ENCODE measurements around the gene PHETA2. TPM values are rescaled to one million over a fixed set of nuclear protein-coding genes. Genes with fewer than 3 reads are reported as not detected.
A peak's percentile ranks its signal among the peaks of the same experiment; 100 is the strongest.

PHETA2 gene
- total RNA-seq, 2 donors from 2014 or later: 6.5 to 12.7 TPM

DNA sequence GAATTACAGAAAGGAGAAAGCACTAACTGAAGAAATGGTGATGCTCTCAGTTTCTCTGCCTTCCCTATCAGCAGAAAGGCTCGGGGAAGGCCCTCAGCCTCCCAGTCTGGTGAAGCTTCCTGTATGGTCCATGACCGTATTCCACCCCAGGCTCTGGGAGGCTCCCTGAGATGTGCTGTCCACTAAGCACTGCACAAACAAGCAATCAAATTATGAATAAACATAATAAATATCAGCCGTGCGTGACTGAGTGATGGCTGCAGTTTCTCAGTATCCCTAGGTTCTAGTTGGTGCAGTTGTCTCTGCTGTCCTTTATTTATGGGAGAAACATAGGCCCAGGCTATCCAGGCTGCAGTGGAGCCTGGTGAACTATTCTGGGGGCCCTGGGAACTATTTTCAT lies 9.1 kb downstream of the PHETA2 start:
- peaks cover 47% of the 10 kb centered on the region for H3K36me3 ChIP-seq
- no peak for DNase-seq (ENCODE audit: low spot score)

GRCh38 chr22:42084874-42085273 lies 10.8 kb downstream of the PHETA2 start:
- H3K4me3 ChIP-seq: no peak overlapping the region
- H3K9me3 ChIP-seq: no peaks in the 10 kb centered on the region
- no peak for DNase-seq (ENCODE audit: low spot score)
- peaks cover 47% of the 10 kb centered on the region for H3K36me3 ChIP-seq
- H3K27me3 ChIP-seq: no peaks in the 10 kb centered on the region
- H3K27ac ChIP-seq: no peak overlapping the region
- TF ChIP-seq, protein P1, sequence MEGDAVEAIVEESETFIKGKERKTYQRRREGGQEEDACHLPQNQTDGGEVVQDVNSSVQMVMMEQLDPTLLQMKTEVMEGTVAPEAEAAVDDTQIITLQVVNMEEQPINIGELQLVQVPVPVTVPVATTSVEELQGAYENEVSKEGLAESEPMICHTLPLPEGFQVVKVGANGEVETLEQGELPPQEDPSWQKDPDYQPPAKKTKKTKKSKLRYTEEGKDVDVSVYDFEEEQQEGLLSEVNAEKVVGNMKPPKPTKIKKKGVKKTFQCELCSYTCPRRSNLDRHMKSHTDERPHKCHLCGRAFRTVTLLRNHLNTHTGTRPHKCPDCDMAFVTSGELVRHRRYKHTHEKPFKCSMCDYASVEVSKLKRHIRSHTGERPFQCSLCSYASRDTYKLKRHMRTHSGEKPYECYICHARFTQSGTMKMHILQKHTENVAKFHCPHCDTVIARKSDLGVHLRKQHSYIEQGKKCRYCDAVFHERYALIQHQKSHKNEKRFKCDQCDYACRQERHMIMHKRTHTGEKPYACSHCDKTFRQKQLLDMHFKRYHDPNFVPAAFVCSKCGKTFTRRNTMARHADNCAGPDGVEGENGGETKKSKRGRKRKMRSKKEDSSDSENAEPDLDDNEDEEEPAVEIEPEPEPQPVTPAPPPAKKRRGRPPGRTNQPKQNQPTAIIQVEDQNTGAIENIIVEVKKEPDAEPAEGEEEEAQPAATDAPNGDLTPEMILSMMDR (IDR thresholded peaks at IDR 0.05): no peak
- peaks cover 0 to 66% of the 10 kb centered on the region in 2 donors for H3K4me1 ChIP-seq

More for the DNA sequence above, 9.1 kb downstream of the PHETA2 start:
- peaks cover 0 to 64% of the 10 kb centered on the region in 2 donors for H3K4me1 ChIP-seq
- H3K4me3 ChIP-seq: no peak overlapping the region
- no peak overlapping the region for H3K27ac ChIP-seq
- no peaks in the 10 kb centered on the region for H3K27me3 ChIP-seq
- no peaks in the 10 kb centered on the region for H3K9me3 ChIP-seq
- TF ChIP-seq, protein P1 (IDR thresholded peaks at IDR 0.05): no peak

DNA sequence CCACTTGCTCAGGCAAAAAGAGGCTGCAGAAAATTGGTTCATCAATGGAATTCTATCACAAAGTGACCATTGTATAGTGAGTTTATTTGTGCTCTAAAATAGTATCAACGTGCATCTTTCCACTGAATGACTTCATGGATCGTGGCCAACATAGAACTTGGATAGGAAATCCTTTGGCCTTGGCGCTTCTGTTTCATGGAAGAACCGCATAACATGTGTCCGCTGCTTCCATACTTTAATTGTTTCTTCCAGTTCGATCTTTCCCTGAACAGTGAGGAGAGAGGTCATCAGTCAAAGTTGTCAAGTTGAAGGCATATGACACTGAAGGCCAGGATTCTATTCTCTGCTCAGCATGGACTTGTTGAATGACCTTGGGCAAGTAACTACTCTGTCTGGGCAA lies 12.0 kb downstream of the PHETA2 start:
- H3K27ac ChIP-seq: peak overlapping the region in 1 of 2 donors; percentile 25
- peaks cover 0 to 60% of the 10 kb centered on the region in 2 donors for H3K4me1 ChIP-seq
- no peak for DNase-seq (ENCODE audit: low spot score)
- no peaks in the 10 kb centered on the region for H3K9me3 ChIP-seq
- TF ChIP-seq, protein P1 (IDR thresholded peaks at IDR 0.05): no peak
- no peak overlapping the region for H3K4me3 ChIP-seq
- H3K36me3 ChIP-seq: peaks cover 47% of the 10 kb centered on the region
- H3K27me3 ChIP-seq: no peaks in the 10 kb centered on the region

DNA sequence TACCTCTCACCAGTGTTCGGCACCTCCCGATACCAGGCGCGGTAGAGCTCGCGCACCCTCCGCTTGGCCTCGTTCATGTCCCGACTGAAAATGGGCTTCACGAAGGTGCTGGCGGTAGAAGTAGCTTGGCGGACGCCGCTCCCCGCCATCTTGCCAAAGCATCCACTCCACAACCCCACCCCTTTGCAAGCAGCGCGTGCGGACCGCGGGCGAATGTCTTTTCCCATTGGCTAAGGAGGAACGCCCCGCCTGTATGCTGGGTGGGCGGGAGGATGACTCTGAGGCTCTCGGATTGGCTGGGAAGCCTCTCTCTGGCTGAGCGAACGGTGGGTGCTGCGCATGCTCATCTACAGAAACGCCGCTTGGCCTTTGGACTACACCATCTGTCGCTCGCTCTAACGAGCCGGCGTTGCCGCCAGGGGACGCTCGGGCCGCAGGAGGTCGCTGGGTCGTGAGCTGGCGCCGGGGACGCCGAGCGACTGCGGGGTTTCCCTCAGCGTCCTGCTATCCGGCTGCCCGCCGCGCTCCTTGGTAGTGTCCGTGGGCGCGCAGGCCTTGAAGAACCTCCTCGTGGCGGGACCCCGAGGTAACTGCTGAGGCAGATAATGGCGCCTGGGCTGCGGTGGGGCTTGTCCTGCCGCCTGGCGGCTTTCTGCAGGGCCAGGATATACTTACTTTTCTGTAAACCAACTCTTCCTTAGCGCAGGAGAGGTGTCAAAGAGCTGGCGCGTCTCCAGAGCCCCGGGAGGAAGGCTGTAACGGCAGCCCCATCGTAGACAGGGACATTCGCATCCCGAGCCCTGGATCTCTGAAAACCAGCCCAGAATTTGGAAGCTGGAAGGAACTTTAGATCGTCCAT lies 16.8 kb downstream of the PHETA2 start, which contains the start of gene NDUFA6:
TSS of gene NDUFA6 (minus strand) at position 177 of the 859 bp plus-strand sequence. CDS start at position 149, 28 bp downstream.
- DNase-seq (ENCODE audit: low spot score): peak; percentile 100
- Histone ChIP-seq H3K4me3 (peak within 1 kb of the TSS; percentile 59 to 92), H3K27ac (peak within 1 kb of the TSS; percentile 92 to 97), H3K9me3 (no peaks in the 10 kb centered on the region), H3K27me3 (no peaks in the 10 kb centered on the region), H3K4me1 (peaks cover 0 to 37% of the 10 kb centered on the region in 2 donors), H3K36me3 (peaks cover 18% of the 10 kb centered on the region)
- TF ChIP-seq, protein P1 (IDR thresholded peaks at IDR 0.05): peak; percentile 84 to 95

- DNase-seq (ENCODE audit: low spot score): no peak
- no peaks in the 10 kb centered on the region for H3K27me3 ChIP-seq
- H3K9me3 ChIP-seq: no peaks in the 10 kb centered on the region
- peak overlapping the region; percentile 56 to 92 for H3K4me3 ChIP-seq
- TF ChIP-seq, protein P1 (IDR thresholded peaks at IDR 0.05): no peak
- H3K27ac ChIP-seq: peak overlapping the region; percentile 92 to 97
- peaks cover 12% of the 10 kb centered on the region for H3K36me3 ChIP-seq
- peaks cover 0 to 31% of the 10 kb centered on the region in 2 donors for H3K4me1 ChIP-seq
Observed at GRCh38 chr22:42091455-42091782, 17.4 kb downstream of the PHETA2 start.

Data from right atrium auricular region (tissue), 2 donors.